Transverse colon (tissue), 4 donors: Measurements from ENCODE around the gene GNAI3. TPM values are rescaled to one million over a fixed set of nuclear protein-coding genes. Genes with fewer than 3 reads are reported as not detected.

Experiments used
- DNase-seq: peaks from one replicate; pipeline ENCODE4 v3.0.0-alpha.2; 2019
- H3K27ac ChIP-seq, 4 donors: fragments of 200-600 bp; sonication (generic); 2 replicates each; pipeline ENCODE4 v1.5.1; 2016 to 2018; ENCODE audit warnings: inconsistent platforms in 4 of 4
- H3K27me3 ChIP-seq: fragments of 200-600 bp; sonication (generic); 2 replicates; pipeline ENCODE4 v1.5.1; 2017; ENCODE audit warnings: inconsistent platforms
- H3K36me3 ChIP-seq, 4 donors: fragments of 200-600 bp; sonication (generic); 2 replicates each; pipeline ENCODE4 v1.5.1; 2017 to 2019; ENCODE audit warnings: inconsistent platforms in 4 of 4
- H3K4me1 ChIP-seq, 4 donors: fragments of 200-600 bp; sonication (generic); 2 replicates each; pipeline ENCODE4 v1.5.1; 2017 to 2020; ENCODE audit warnings: inconsistent platforms in 4 of 4
- H3K4me3 ChIP-seq, 4 donors: fragments of 200-600 bp; sonication (generic); 1 replicate in 1 of 4; 2 replicates in 3 of 4; pipeline versions ENCODE4 v1.5.1 to v1.6.1; 2017 to 2019; ENCODE audit warnings: inconsistent platforms in 4 of 4
- H3K9me3 ChIP-seq, 2 donors: fragments of 200-600 bp; sonication (generic); 2 replicates each; pipeline ENCODE4 v1.5.1; 2017 to 2019; ENCODE audit warnings: inconsistent platforms in 2 of 2
- EP300 ChIP-seq: sonication (generic); formaldehyde crosslinking; IDR thresholded peaks from one replicate; pipeline ENCODE4 v1.6.1; 2017; ENCODE audit warnings: antibody characterized with exemption, low read depth
- POLR2A ChIP-seq: fragments of 450-650 bp; IDR thresholded peaks from one replicate; pipeline ENCODE4 v1.6.1; 2016; ENCODE audit warnings: antibody characterized with exemption, mild to moderate bottlenecking, moderate library complexity
- POLR2AphosphoS5 ChIP-seq, 3 donors: sonication (generic); formaldehyde crosslinking; IDR thresholded peaks; one replicate each; pipeline ENCODE4 v1.6.1; 2016; ENCODE audit warnings: antibody characterized with exemption in 3 of 3
- WGBS, 2 donors: methylation state at CpG; one replicate each; pipeline ENCODE4 v1.1.5; 2018; ENCODE audit warnings: low coverage in 1 of 2; 5-methylcytosine and 5-hydroxymethylcytosine counted together
- in situ Hi-C, 4 donors: fragments of 200-750 bp; cut with MboI; loops; one replicate each; pipeline versions ENCODE4 v1.15.0 to v1.15.1; 2017; ENCODE audit warnings: low sequenced_read_pairs in 3 of 4, low pct_ligation_motif_present in 1 of 4, low pct_unique_long_range_greater_than_20kb in 1 of 4
- intact Hi-C: fragments of 100-400 bp; cut with DNase I; formaldehyde crosslinking; loops from one replicate; pipeline ENCODE4 v1.15.1; 2023; ENCODE audit warnings: low total_unique reads
- total RNA-seq, 4 donors: library from RNA; depleted of rRNA; stranded (reverse); fragments of >200 nt; gene quantifications; one replicate each; pipeline ENCODE4 v1.1.0, GENCODE V29; 2016
- TF ChIP-seq, protein P1 (sequence below), 5 experiments: fragments of 200-600 bp in 3 of 5; fragments of 450-650 bp in 2 of 5; sonication (generic) in 3 of 5; IDR thresholded peaks; 1 replicate in 2 of 5; 2 replicates in 3 of 5; pipeline ENCODE4 v1.5.1; 2016 to 2017; ENCODE audit warnings: antibody characterized with exemption in 5 of 5, inconsistent platforms in 3 of 5, mild to moderate bottlenecking in 2 of 5, moderate library complexity in 1 of 5

Gene GNAI3
- total RNA-seq, 4 donors from 2014 or later: 2.2 to 7.5 (median 5.1) TPM

DNA sequence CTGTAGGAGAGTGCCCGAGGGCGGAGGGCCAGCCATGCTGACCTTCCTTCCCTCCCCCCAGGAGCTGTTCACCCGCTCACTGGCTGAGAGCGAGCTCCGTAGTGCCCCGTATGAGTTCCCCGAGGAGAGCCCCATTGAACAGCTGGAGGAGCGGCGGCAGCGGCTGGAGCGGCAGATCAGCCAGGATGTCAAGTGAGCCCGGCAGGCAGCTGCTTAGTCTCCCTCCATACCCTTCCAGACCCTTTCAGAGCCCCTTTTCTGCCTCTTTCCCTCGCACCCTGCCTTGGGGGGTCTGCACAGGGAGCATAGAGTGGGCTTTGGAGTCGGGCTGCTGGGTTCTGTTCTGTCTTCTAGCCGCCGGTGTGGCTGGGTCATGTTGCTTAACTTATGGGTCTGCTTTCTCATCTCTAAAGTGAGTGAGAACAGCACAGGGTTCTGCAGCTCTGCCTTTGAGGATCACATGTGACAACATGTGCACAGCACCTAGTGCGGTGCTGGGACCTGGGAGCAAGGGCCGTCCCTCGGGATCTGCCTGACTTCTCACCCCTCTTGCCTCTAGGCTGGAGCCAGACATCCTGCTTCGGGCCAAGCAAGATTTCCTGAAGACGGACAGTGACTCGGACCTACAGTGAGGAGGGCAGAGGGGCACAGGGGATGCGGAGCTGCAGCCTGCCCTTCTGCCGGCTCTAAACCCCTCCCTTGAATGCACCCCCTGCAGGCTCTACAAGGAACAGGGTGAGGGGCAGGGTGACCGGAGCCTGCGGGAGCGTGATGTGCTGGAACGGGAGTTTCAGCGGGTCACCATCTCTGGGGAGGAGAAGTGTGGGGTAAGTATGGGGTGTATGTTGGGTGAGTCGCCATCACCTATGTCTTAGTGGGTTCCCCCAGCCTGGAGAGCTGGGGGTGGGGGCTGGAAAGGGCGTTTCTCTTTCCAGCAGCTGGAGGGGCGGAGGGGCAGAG is 77.5 kb downstream of the GNAI3 start:
- H3K36me3 ChIP-seq: no peaks in the 10 kb centered on the region
- H3K27me3 ChIP-seq: no peaks in the 10 kb centered on the region
- peaks cover 4 to 34% (median 15%) of the 10 kb centered on the region in 4 donors for H3K4me1 ChIP-seq
- H3K4me3 ChIP-seq: no peak overlapping the region
- no peak for DNase-seq
- no peak overlapping the region for H3K27ac ChIP-seq
- no peaks in the 10 kb centered on the region for H3K9me3 ChIP-seq
- 85% methylated on average over 32 of the region's 32 CpGs; no CpG with 5 or more reads in 1 of the 2 donors for WGBS, 2 donors
- in situ Hi-C loops: loop anchor here in 1 of 4 donors (10.0 kb wide), 1 partner anchor 81 kb away; the partner anchor contains the start of gene GNAI3
- intact Hi-C loops: loop anchor here (5.0 kb wide), 1 partner anchor 79 kb away; the partner anchor contains the start of gene GNAI3
- TF ChIP-seq, protein P1, sequence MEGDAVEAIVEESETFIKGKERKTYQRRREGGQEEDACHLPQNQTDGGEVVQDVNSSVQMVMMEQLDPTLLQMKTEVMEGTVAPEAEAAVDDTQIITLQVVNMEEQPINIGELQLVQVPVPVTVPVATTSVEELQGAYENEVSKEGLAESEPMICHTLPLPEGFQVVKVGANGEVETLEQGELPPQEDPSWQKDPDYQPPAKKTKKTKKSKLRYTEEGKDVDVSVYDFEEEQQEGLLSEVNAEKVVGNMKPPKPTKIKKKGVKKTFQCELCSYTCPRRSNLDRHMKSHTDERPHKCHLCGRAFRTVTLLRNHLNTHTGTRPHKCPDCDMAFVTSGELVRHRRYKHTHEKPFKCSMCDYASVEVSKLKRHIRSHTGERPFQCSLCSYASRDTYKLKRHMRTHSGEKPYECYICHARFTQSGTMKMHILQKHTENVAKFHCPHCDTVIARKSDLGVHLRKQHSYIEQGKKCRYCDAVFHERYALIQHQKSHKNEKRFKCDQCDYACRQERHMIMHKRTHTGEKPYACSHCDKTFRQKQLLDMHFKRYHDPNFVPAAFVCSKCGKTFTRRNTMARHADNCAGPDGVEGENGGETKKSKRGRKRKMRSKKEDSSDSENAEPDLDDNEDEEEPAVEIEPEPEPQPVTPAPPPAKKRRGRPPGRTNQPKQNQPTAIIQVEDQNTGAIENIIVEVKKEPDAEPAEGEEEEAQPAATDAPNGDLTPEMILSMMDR (IDR thresholded peaks at IDR 0.05): no peak
- TF ChIP-seq POLR2A: no peak
- TF ChIP-seq EP300: no peak
- no peak for TF ChIP-seq POLR2AphosphoS5 (IDR thresholded peaks at IDR 0.05)

DNA sequence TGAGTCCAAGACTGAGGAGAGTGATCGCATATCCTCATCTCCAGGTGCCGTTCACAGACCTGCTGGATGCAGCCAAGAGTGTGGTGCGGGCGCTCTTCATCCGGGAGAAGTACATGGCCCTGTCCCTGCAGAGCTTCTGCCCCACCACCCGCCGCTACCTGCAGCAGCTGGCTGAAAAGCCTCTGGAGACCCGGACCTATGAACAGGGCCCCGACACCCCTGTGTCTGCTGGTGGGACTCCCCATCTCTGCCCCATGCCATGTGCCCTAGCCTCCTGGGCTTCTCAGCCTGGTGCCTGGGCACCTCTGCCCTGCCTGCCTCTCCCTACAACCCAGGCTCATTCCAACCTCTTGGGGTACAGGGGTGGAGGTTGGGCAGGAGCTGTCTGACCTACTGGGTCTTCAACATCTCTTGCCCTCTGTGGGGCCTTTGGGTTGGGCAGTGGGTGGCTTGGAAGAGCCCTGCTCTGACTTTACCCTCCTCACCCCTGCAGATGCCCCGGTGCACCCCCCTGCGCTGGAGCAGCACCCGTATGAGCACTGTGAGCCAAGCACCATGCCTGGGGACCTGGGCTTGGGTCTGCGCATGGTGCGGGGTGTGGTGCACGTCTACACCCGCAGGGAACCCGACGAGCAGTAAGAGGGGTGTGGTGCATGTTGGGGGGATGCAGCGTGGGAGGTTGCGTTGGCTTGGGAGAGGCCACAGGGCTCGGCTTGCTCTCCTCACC is 78.4 kb downstream of the GNAI3 start:
- no peak overlapping the region for H3K27ac ChIP-seq
- DNase-seq: no peak
- no peaks in the 10 kb centered on the region for H3K27me3 ChIP-seq
- no peak overlapping the region for H3K4me3 ChIP-seq
- H3K36me3 ChIP-seq: no peaks in the 10 kb centered on the region
- H3K4me1 ChIP-seq: peaks cover 0 to 24% (median 10%) of the 10 kb centered on the region in 4 donors
- intact Hi-C loops: loop anchor here (5.0 kb wide), 1 partner anchor 80 kb away; the partner anchor contains the start of gene GNAI3
- H3K9me3 ChIP-seq: no peaks in the 10 kb centered on the region
- TF ChIP-seq, protein P1 (IDR thresholded peaks at IDR 0.05): no peak
- TF ChIP-seq POLR2AphosphoS5 (IDR thresholded peaks at IDR 0.05): no peak
- TF ChIP-seq POLR2A: no peak
- no peak for TF ChIP-seq EP300
- WGBS, 2 donors: 92% methylated on average over 18 of the region's 21 CpGs; no CpG with 5 or more reads in 1 of the 2 donors
- in situ Hi-C loops: loop anchor here in 1 of 4 donors (10.0 kb wide), 1 partner anchor 82 kb away; the partner anchor contains the start of gene GNAI3

DNA sequence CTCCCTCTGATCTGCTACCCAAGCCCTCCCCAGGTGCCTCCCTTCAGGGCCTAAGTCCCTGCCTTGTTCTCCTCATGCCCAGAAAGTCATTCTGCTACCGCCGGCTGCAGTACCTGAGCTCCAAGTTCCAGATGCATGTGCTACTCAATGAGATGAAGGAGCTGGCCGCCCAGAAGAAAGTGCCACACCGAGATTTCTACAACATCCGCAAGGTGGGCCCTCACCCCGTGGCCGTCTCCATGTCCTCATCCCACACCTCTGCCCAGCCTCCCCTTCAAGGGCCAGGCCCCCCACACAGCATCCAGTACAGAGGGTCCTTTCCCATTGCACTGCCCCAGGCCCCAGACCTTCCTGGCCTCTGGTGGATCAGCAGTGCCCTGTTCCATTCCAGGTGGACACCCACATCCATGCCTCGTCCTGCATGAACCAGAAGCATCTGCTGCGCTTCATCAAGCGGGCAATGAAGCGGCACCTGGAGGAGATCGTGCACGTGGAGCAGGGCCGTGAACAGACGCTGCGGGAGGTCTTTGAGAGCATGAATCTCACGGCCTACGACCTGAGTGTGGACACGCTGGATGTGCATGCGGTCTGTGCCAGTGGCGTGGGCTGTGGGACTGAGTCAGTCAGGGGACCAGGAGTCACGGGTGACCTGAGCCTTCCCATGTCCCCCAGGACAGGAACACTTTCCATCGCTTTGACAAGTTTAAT is 79.4 kb downstream of the GNAI3 start:
- H3K9me3 ChIP-seq: no peaks in the 10 kb centered on the region
- H3K36me3 ChIP-seq: no peaks in the 10 kb centered on the region
- DNase-seq: no peak
- TF ChIP-seq, protein P1 (IDR thresholded peaks at IDR 0.05): no peak
- no peaks in the 10 kb centered on the region for H3K27me3 ChIP-seq
- intact Hi-C loops: loop anchor here (5.0 kb wide), 1 partner anchor 81 kb away; the partner anchor contains the start of gene GNAI3
- WGBS, 2 donors: 95 to 96% methylated on average over 8 to 23 of the region's 23 CpGs
- no peak overlapping the region for H3K27ac ChIP-seq
- in situ Hi-C loops: loop anchor here in 1 of 4 donors (10.0 kb wide), 1 partner anchor 83 kb away; the partner anchor contains the start of gene GNAI3
- no peak overlapping the region for H3K4me3 ChIP-seq
- peaks cover 3 to 22% (median 9%) of the 10 kb centered on the region in 4 donors for H3K4me1 ChIP-seq
